GM19351 (cell line): ENCODE data around the gene FNBP1.

Source experiments
- ATAC-seq: cut with Tn5 transposase; IDR thresholded peaks from one replicate; pipeline ENCODE4 v1.9.1; 2021; ENCODE audit warnings: mild to moderate bottlenecking, moderate library complexity; ENCODE audit not compliant: unreplicated experiment

FNBP1 gene

DNA sequence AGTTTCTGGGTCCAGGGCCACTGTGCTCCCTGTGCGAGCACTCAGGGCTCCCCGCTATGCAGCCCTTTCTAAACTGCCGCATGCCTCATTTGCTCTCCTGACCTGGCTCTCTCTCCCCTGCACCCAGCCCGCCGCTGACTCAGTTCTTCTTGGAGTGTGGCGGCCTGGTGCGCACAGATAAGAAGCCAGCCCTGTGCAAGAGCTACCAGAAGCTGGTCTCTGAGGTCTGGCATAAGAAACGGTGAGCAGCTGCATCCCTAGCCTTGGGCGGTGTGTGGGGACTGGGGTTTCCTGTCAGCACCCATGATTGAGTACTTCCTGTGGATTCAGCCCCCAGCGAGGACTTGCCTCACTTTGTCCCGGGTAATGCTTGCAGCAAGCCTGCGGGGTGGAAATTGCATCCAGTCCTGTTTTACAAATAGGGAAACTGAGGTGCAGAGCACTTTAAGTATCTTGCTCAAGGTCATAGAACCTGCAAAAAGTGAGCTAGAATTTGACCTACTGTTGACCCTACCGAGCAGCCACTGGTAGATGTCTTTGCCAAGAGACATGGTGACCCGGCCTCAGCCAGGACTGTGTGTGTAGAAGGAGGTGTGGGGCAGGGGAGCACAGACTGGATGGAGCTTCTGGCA is 179.8 kb downstream of the FNBP1 start:
- ATAC-seq = no peak

DNA sequence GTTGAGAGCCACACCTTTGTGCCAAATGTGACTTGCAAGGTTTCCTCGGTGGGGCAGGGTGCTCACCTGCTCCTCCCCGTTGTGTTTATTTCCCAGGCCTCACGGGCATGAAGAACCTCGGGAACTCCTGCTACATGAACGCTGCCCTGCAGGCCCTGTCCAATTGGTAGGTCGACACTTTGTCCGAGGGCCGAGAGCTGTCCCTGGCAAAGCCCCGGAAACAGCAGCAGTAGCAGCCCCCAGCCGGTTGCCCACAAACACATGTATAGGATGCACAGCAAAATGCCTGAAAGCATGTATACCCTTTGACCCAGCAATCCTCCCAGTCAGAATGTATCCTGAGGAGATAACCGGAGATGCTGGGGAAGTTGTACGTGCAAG is 181.6 kb downstream of the FNBP1 start:
- no peak for ATAC-seq

- no peak for ATAC-seq
Observed at GRCh38 chr9:129860653-129861446, 182.1 kb downstream of the FNBP1 start.

DNA sequence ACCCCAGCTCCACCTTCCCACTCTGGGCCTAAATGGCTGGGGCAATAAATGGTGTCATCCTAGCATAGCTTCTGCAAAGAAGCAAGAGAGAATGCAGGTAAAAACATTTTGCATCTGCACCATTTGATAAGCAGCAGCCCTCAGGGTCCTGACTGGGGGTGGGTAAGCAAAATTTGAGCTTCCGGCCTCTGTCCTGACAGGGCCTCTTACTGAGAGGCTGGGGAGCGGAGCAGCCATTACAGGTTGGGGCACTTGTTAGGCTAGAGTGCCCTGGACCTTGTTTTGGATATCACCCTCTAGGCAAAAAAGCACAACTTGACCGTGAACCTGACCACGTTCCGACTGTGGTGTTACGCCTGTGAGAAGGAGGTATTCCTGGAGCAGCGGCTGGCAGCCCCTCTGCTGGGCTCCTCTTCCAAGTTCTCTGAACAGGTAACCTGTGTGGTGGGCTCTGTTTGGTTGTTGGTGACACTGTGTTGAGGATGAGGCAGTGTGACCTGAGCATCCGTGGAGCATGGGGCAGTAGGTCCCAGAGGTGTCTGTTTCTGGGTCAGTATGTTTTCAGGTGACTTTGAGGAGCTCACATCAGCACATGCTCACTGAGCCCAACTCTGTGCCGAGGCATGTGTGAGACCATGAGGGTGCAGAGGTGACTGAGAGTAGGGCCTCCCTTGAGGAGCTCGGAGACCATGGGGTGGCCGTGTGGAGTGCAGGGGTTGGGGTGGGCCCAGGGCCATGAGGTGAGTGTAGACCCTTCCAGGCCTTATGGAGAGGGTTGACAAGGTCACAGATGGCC is 184.6 kb downstream of the FNBP1 start:
- no peak for ATAC-seq

DNA sequence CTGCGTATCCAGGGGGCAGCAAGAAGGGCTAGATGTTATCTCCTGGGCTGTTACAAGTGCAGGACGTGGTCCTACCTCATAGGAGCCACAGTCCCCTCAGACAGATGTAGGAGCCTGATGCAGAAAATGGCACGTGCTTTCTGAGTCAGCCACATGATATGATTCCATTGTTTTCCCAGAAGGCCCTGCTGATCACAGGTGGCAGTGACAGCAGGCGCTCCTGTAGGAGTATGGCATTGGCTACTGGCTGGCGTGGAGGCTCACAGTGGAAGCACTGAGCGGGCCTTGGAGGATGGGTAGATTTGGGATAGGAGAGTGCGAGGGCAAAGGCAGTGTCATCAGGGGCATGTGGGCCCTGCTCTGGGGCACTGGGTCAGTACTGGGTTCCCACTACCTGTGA is 185.8 kb downstream of the FNBP1 start:
- ATAC-seq = no peak

- ATAC-seq = no peak
Observed at GRCh38 chr9:129854588-129855110, 188.3 kb downstream of the FNBP1 start.

DNA sequence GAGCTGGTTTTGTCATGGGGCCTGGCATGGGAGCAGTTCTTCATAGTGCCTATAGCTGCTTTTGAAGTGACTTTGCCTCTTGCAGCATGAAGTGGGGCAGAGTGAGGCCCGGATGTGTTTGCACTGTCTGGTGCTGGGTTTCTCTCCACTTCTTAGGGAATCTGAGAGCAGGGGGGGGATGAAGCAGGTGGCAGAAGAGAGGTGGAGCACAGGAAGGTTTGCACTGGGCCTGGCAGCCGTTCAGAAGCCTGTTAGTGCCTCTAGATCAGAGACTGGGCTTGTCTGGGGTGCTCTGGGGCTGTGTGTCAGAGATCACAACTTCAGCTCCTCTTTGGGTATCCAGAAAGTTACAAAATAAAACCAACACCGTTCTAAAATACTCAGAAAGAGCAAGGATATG is 189.4 kb downstream of the FNBP1 start:
- ATAC-seq = no peak

DNA sequence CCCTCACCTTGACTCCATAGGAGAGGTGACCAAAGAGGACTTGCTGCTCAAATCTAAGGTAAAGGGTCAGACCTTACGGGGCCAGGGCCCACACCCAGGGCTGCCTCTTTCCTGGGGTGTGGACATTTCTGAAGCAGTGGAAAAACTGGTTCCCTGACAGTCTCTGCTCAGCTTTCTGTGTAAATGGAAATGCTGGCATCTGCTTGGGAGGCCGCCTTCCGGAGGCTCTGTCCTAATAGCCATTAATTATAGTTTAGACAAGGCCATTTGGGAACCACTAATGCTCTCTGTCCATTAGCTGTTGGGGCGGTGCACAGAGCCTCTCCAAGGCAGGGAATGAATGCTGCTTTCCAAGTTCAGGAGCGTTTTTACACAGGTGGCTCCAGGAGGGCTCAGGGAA is 190.4 kb downstream of the FNBP1 start:
- no peak for ATAC-seq

GRCh38 chr9:129851821-129852220 is 191.2 kb downstream of the FNBP1 start:
- ATAC-seq = no peak

- no peak for ATAC-seq
Observed at GRCh38 chr9:129850821-129851550, 192.0 kb downstream of the FNBP1 start.

DNA sequence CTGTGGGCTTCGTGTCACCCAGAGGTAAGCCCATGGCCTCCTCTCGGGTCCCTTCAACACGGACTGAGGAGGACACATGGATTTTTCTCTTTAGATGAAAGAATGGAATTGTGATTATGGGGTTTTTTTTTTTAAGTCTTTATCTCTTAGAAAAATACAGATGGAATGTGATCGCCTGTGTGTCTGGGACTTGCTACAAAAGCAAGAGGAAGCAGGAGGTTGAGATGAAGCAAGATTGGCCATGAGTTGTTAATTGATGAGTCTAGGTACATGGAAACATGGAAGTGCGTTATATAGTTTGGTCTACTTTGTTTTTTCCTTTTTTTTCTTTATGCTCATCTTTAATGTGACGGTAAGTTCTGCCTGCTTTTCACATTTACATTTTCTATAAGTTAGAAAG is 193.1 kb downstream of the FNBP1 start:
- no peak for ATAC-seq

- ATAC-seq = no peak
Observed at GRCh38 chr9:129848712-129849441, 194.1 kb downstream of the FNBP1 start.

GRCh38 chr9:129845373-129845772 is 197.6 kb downstream of the FNBP1 start:
- ATAC-seq = no peak

- no peak for ATAC-seq
Observed at GRCh38 chr9:129841071-129841470, 201.9 kb downstream of the FNBP1 start.

DNA sequence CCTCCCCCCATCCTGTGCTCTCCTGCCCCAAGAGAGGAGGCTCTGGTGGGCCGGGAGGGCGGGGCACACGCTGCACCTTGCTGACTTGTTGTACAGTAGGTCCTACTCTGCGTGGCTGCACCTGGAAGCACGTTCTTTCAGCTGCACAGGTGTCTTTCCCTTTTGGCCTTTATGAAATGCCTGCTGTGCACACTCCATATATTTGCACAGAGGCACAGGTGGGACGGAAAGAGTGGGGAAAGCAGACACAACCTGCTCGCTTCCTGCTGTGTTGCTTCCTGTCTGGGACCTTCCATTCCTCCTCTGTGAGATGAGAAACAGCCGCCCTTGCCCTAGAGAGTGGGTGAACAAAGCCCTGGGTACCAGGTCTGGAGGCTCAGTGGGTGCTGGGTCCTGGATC is 203.0 kb downstream of the FNBP1 start:
- no peak for ATAC-seq

DNA sequence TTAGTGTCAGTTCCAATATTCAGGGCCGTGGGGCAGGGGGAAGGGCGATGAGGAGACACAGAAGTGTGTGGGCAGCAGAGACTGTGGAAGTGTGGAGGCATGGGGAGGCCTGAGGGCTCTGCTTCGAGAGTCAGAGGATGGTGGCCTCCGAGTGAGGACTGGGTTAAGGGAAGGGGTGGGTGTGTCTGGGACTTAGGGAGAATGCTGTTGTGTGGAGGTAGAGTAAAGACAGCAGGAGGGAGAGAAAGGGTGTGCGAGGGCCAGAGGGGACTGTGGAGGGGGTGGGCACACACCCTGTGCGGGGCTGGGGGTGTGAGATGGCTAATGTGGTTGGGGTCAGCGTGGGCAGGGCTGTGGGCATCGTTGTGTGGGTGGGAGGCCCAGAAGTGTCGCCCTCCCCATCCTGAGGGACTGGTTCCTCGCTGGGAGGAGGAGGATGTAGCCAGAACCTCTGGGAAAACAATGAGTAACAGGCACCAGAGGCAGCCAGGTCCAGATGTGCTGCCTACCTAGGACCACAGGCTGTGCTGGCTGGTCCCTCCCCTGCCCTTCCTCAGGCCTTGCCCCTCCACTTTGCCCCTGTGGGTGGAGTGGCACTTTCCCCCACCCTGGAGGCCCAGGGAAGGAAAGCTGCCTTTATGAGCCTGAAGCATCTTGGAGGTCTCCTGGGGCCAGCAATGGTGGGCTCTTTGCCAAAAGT is 203.5 kb downstream of the FNBP1 start:
- no peak for ATAC-seq

DNA sequence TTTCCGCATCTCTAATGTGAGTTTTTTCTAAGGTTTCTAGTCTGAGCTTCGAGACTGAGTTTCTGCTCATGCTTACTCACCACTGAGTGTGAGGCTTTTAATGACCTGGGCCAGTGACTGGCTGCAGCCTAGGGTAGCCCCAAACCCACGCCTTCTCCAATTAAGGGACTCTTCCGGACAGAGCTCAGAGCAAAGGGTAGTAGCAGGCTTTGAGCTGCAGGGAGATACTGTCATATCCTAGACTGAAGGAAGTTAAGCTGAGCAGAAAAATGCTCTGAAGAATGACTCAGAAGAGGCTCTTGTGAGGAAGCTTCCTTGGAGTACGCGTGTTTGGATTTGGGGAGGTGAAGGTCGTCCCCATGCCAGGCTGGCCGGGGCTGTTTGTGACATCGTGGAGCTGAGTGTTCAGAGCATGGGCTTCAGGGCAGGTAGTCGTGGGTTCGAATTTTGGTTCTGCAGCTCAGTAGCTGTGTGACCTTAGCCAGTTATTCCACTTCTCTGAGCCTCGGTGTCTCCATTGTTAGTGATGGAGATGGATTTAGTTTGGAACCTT is 204.2 kb downstream of the FNBP1 start:
- no peak for ATAC-seq
